CD14-positive monocyte (primary cell): ENCODE measurements around the gene CADM2. TPM values are rescaled to one million over a fixed set of nuclear protein-coding genes. Genes with fewer than 3 reads are reported as not detected.

Experiments
- DNase-seq, 3 donors: peaks; one replicate each; pipeline ENCODE4 v3.0.0-alpha.2; 2011 to 2022
- H2AFZ ChIP-seq: 2 replicates; pipeline ENCODE4 v1.6.0; 2012; ENCODE audit warnings: mild to moderate bottlenecking, low read depth, low read length, inconsistent platforms; ENCODE audit not compliant: insufficient read depth, poor library complexity, severe bottlenecking
- H3K27ac ChIP-seq, 2 donors: 1 replicate in 1 of 2; 2 replicates in 1 of 2; pipeline ENCODE4 v1.5.1; 2012 to 2013; ENCODE audit warnings: low read length in 2 of 2, control low read depth in 1 of 2, inconsistent platforms in 1 of 2, low read depth in 1 of 2, mild to moderate bottlenecking in 1 of 2
- H3K27me3 ChIP-seq, 2 donors: one replicate each; pipeline versions ENCODE4 v1.6.0 to v1.6.1; 2011 to 2013; ENCODE audit warnings: low read length in 2 of 2; ENCODE audit not compliant: control insufficient read depth in 2 of 2, insufficient read depth in 2 of 2
- H3K36me3 ChIP-seq, 2 donors: replicated peaks in 1 of 2; 1 replicate in 1 of 2; 2 replicates in 1 of 2; pipeline versions ENCODE4 v1.5.1 to v1.6.1; 2012 to 2013; ENCODE audit warnings: low read length in 2 of 2, control low read depth in 1 of 2, inconsistent platforms in 1 of 2, mild to moderate bottlenecking in 1 of 2; ENCODE audit not compliant: insufficient read depth in 2 of 2, control insufficient read depth in 1 of 2
- H3K4me1 ChIP-seq, 2 donors: 1 replicate in 1 of 2; 2 replicates in 1 of 2; pipeline versions ENCODE4 v1.5.1 to v1.6.1; 2012 to 2013; ENCODE audit warnings: low read length in 2 of 2, control low read depth in 1 of 2, inconsistent platforms in 1 of 2, mild to moderate bottlenecking in 1 of 2, moderate library complexity in 1 of 2; ENCODE audit not compliant: insufficient read depth in 2 of 2, control insufficient read depth in 1 of 2
- H3K4me2 ChIP-seq: replicated peaks from 2 replicates; pipeline ENCODE3; 2012; ENCODE audit warnings: low read length, moderate library complexity, mild to moderate bottlenecking; ENCODE audit not compliant: poor library complexity, severe bottlenecking; ENCODE audit errors: extremely low read depth
- H3K4me3 ChIP-seq, 3 experiments: fragments of 200-600 bp in 1 of 3; sonication (generic) in 1 of 3; replicated peaks in 1 of 3; 1 replicate in 2 of 3; 2 replicates in 1 of 3; pipeline ENCODE4 v1.5.1; 2011 to 2013; ENCODE audit warnings: low read length in 3 of 3, mild to moderate bottlenecking in 3 of 3, control low read depth in 2 of 3, low read depth in 2 of 3, inconsistent platforms in 1 of 3, moderate library complexity in 1 of 3
- H3K79me2 ChIP-seq: 2 replicates; pipeline ENCODE4 v1.6.0; 2012; ENCODE audit warnings: mild to moderate bottlenecking, control low read depth, inconsistent platforms, low read length, moderate library complexity; ENCODE audit not compliant: insufficient read depth
- H3K9ac ChIP-seq: 2 replicates; pipeline ENCODE4 v1.6.0; 2017; ENCODE audit warnings: low read length, mild to moderate bottlenecking; ENCODE audit not compliant: insufficient read depth, poor library complexity, severe bottlenecking
- H3K9me3 ChIP-seq, 2 donors: replicated peaks in 1 of 2; 1 replicate in 1 of 2; 2 replicates in 1 of 2; pipeline versions ENCODE4 v1.5.1 to v1.6.1; 2012 to 2013; ENCODE audit warnings: low read length in 2 of 2, control low read depth in 1 of 2; ENCODE audit not compliant: control insufficient read depth in 1 of 2, insufficient read depth in 1 of 2
- H4K20me1 ChIP-seq: 2 replicates; pipeline ENCODE4 v1.6.0; 2012; ENCODE audit warnings: mild to moderate bottlenecking, low read length, control low read depth, moderate library complexity; ENCODE audit not compliant: insufficient read depth
- H3K27ac Mint-ChIP-seq, 7 donors: one replicate each; pipeline ENCODE4 v1.8.0; 2020; ENCODE audit warnings: mild to moderate bottlenecking in 7 of 7, mixed read lengths in 7 of 7, moderate library complexity in 6 of 7, inconsistent platforms in 2 of 7
- H3K27me3 Mint-ChIP-seq, 3 donors: one replicate each; pipeline ENCODE4 v1.8.0; 2021 to 2022; ENCODE audit warnings: low read depth in 3 of 3, mild to moderate bottlenecking in 3 of 3, mixed read lengths in 3 of 3, moderate library complexity in 3 of 3, inconsistent platforms in 1 of 3
- H3K36me3 Mint-ChIP-seq, 2 donors: one replicate each; pipeline ENCODE4 v1.8.0; 2020; ENCODE audit warnings: mixed read lengths in 2 of 2, inconsistent platforms in 1 of 2, mild to moderate bottlenecking in 1 of 2
- H3K4me1 Mint-ChIP-seq: one replicate; pipeline ENCODE4 v1.8.0; 2020; ENCODE audit warnings: mild to moderate bottlenecking, mixed read lengths
- H3K4me3 Mint-ChIP-seq, 2 donors: one replicate each; pipeline ENCODE4 v1.8.0; 2020; ENCODE audit warnings: mild to moderate bottlenecking in 2 of 2, mixed read lengths in 2 of 2, moderate library complexity in 1 of 2
- H3K9me3 Mint-ChIP-seq, 7 donors: one replicate each; pipeline ENCODE4 v1.8.0; 2020 to 2022; ENCODE audit warnings: mixed read lengths in 7 of 7, mild to moderate bottlenecking in 6 of 7, moderate library complexity in 6 of 7, inconsistent platforms in 2 of 7
- WGBS: methylation state at CpG from one replicate; pipeline ENCODE4 v1.1.5; 2013; ENCODE audit warnings: missing lambda C conversion rate; ENCODE audit not compliant: insufficient coverage; 5-methylcytosine and 5-hydroxymethylcytosine counted together
- intact Hi-C, 2 donors: fragments of 100-400 bp; cut with micrococcal nuclease; formaldehyde crosslinking; loops; one replicate each; pipeline versions ENCODE4 v1.15.0 to v1.15.1; 2023
- polyA plus RNA-seq, 3 donors: library from polyadenylated mRNA; depleted of rRNA in 1 of 3; unstranded in 2 of 3; stranded (reverse) in 1 of 3; fragments of 300-500 nt in 2 of 3; fragments of >200 nt in 1 of 3; fragmentation: Illumina TruSeq in 2 of 3; gene quantifications; 1 replicate in 2 of 3; 2 replicates in 1 of 3; pipeline ENCODE4 v1.2.3, GENCODE V29; 2012 to 2021
- TF ChIP-seq, protein P1 (sequence below): fragments of 200-600 bp; IDR thresholded peaks from one replicate; pipeline ENCODE4 v1.8.0; 2022; ENCODE audit warnings: antibody characterized with exemption, mild to moderate bottlenecking

Gene CADM2
- polyA plus RNA-seq, 3 donors, result not detected

- Histone ChIP-seq H2AFZ (peak overlapping the region; percentile 33), H3K4me2 (peak overlapping the region; percentile 36), H3K9ac (no peak overlapping the region), H3K79me2 (no peaks in the 10 kb centered on the region), H4K20me1 (no peaks in the 10 kb centered on the region), H3K4me1 (no peaks in the 10 kb centered on the region), H3K27me3 (no peaks in the 10 kb centered on the region), H3K9me3 (no peaks in the 10 kb centered on the region), H3K4me3 (peak overlapping the region in 1 of 3 experiments; percentile 38), H3K36me3 (no peaks in the 10 kb centered on the region), H3K27ac (no peak overlapping the region)
- Mint-ChIP-seq H3K4me3 (peak overlapping the region; percentile 47 to 77), H3K27me3 (peaks cover 0 to 3% (median 0%) of the 10 kb centered on the region in 3 donors), H3K9me3 (no peaks in the 10 kb centered on the region), H3K4me1 (peaks cover 7% of the 10 kb centered on the region), H3K27ac (no peak overlapping the region), H3K36me3 (no peaks in the 10 kb centered on the region)
- DNase-seq, result no peak
- intact Hi-C loops, result no loop called here
- TF ChIP-seq, protein P1, sequence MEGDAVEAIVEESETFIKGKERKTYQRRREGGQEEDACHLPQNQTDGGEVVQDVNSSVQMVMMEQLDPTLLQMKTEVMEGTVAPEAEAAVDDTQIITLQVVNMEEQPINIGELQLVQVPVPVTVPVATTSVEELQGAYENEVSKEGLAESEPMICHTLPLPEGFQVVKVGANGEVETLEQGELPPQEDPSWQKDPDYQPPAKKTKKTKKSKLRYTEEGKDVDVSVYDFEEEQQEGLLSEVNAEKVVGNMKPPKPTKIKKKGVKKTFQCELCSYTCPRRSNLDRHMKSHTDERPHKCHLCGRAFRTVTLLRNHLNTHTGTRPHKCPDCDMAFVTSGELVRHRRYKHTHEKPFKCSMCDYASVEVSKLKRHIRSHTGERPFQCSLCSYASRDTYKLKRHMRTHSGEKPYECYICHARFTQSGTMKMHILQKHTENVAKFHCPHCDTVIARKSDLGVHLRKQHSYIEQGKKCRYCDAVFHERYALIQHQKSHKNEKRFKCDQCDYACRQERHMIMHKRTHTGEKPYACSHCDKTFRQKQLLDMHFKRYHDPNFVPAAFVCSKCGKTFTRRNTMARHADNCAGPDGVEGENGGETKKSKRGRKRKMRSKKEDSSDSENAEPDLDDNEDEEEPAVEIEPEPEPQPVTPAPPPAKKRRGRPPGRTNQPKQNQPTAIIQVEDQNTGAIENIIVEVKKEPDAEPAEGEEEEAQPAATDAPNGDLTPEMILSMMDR, result no peak
- 85% methylated on average over 5 of the region's 7 CpGs for WGBS
Observed at GRCh38 chr3:85584779-85585356, 626.1 kb downstream of the CADM2 start.

DNA sequence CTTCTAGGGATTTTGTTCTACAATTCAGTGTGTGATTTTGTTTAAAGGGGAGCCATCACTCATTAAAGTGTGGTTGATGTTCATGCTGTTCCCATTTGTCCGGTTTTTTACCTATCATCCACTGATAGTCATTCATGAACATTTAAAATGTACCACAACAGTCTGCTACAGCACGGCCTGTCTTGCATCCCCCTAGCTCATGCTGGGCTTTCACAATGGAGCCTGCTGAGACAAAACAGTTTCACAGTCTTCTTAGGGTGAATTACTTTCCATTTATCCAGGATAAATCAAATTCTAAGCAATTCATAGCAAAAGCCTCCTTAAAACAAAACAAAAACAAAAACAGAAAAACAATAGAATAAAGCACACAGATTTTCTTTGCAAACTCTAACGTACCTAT lies 627.2 kb downstream of the CADM2 start:
- H3K9me3 Mint-ChIP-seq, result no peaks in the 10 kb centered on the region
- no peak overlapping the region for H2AFZ ChIP-seq
- peaks cover 7% of the 10 kb centered on the region for H3K4me1 Mint-ChIP-seq
- H3K4me3 ChIP-seq, result no peak overlapping the region
- no peak for DNase-seq
- no peaks in the 10 kb centered on the region for H3K79me2 ChIP-seq
- H3K9me3 ChIP-seq, result no peaks in the 10 kb centered on the region
- H3K9ac ChIP-seq, result no peak overlapping the region
- no peaks in the 10 kb centered on the region for H3K36me3 Mint-ChIP-seq
- intact Hi-C loops, result no loop called here
- no peak overlapping the region for H3K27ac ChIP-seq
- no peak overlapping the region for H3K27ac Mint-ChIP-seq
- peaks cover 0 to 3% (median 0%) of the 10 kb centered on the region in 3 donors for H3K27me3 Mint-ChIP-seq
- WGBS, result 100% methylated on average over 1 of the region's 3 CpGs
- no peaks in the 10 kb centered on the region for H4K20me1 ChIP-seq
- TF ChIP-seq, protein P1, result no peak
- no peak overlapping the region for H3K4me2 ChIP-seq
- H3K4me1 ChIP-seq, result no peaks in the 10 kb centered on the region
- H3K27me3 ChIP-seq, result no peaks in the 10 kb centered on the region
- H3K36me3 ChIP-seq, result no peaks in the 10 kb centered on the region
- H3K4me3 Mint-ChIP-seq, result no peak overlapping the region
